ENCODE data around the gene UBE2QL1. TPM values are rescaled to one million over a fixed set of nuclear protein-coding genes. Genes with fewer than 3 reads are reported as not detected.

Gene UBE2QL1
- total RNA-seq, 2 experiments from 2014 or later, result not detected

DNA sequence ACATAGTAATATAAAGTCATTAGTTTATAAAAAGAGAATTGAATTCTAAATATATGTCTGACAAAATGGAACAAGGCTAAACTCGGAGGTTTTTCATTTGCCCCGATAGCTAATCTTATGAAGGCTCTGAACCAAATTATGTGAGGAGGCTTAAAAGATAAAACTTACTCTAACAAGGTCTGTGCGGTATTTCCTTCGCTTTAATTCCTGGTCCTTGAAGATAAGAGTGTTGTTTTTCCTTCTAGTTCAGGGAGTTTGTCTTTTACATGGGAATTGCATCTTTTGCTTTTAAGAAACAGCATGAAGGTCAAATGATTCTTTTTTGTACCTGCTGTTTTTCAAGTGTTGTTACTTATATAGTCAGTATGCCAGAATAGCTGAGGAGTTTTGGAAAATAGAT, 68.2 kb downstream of the UBE2QL1 start:
- BruUV-seq (replicated peaks), result no TSS peak

DNA sequence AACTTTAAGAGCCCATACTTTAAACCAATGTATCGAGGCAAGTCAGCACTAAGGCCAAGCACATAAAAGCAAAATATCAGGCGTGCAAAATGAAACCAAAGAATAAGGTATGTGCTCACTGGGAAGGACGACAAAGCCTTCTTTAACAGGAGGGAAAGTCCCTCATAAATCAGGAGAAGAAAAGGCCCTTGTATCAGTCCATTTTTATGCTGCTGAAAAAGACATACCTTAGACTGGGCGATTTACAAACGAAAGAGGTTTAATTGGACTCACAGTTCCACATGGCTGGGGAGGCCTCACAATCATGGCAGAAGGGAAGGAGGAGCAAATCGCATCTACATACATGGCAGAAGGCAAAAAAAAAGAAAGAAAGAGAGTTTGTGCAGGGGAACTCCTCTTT, 68.9 kb downstream of the UBE2QL1 start:
- H2AFZ ChIP-seq (ENCODE audit: low read length), result no peak overlapping the region
- POLR2A ChIA-PET, result interaction anchor here (0.7 kb wide), 1 partner anchor 78 kb away, joined by 3 read pairs; no protein-coding TSS in a partner anchor
- CTCF ChIA-PET (ENCODE audit: unreplicated experiment), result no interaction called here
- no peak for DNase-seq (ENCODE audit: low spot score)
- H3K36me3 ChIP-seq (ENCODE audit: insufficient read depth, low read length), result no peaks in the 10 kb centered on the region
- H3K79me2 ChIP-seq (ENCODE audit: insufficient read depth, low read depth, low read length), result no peaks in the 10 kb centered on the region
- intact Hi-C loops (cut with micrococcal nuclease; ENCODE audit: unreplicated experiment), result no loop called here
- H3K27ac ChIP-seq (ENCODE audit: low read depth, low read length, poor library complexity, severe bottlenecking), result no peak overlapping the region
- H3K4me1 ChIP-seq (ENCODE audit: insufficient read depth, low read length, poor library complexity, severe bottlenecking), result no peaks in the 10 kb centered on the region
- H3K4me3 ChIP-seq (ENCODE audit: low read depth, low read length, poor library complexity, severe bottlenecking), result no peak overlapping the region
- H4K20me1 ChIP-seq (ENCODE audit: insufficient read depth, low read length), result no peaks in the 10 kb centered on the region
- no peaks in the 10 kb centered on the region for H3K9me3 ChIP-seq (ENCODE audit: low read length)
- no peak overlapping the region for H3K4me2 ChIP-seq (ENCODE audit: low read length)
- no peaks in the 10 kb centered on the region for H3K9me2 ChIP-seq (ENCODE audit: insufficient read depth, low read length)
- no peak for TF ChIP-seq EZH2phosphoT487 (IDR thresholded peaks at IDR 0.05; ENCODE audit: borderline replicate concordance, low read depth, low read length)
- TF ChIP-seq, protein P1, sequence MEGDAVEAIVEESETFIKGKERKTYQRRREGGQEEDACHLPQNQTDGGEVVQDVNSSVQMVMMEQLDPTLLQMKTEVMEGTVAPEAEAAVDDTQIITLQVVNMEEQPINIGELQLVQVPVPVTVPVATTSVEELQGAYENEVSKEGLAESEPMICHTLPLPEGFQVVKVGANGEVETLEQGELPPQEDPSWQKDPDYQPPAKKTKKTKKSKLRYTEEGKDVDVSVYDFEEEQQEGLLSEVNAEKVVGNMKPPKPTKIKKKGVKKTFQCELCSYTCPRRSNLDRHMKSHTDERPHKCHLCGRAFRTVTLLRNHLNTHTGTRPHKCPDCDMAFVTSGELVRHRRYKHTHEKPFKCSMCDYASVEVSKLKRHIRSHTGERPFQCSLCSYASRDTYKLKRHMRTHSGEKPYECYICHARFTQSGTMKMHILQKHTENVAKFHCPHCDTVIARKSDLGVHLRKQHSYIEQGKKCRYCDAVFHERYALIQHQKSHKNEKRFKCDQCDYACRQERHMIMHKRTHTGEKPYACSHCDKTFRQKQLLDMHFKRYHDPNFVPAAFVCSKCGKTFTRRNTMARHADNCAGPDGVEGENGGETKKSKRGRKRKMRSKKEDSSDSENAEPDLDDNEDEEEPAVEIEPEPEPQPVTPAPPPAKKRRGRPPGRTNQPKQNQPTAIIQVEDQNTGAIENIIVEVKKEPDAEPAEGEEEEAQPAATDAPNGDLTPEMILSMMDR (conservative IDR thresholded peaks at IDR 0.05; ENCODE audit: low read length), result no peak
- no TSS peak for BruUV-seq (replicated peaks)

More for the DNA sequence above, 68.2 kb downstream of the UBE2QL1 start:
- Histone ChIP-seq H3K4me3 (ENCODE audit: low read depth, low read length, poor library complexity, severe bottlenecking) (no peak overlapping the region), H3K79me2 (ENCODE audit: insufficient read depth, low read depth, low read length) (no peaks in the 10 kb centered on the region), H3K4me2 (ENCODE audit: low read length) (no peak overlapping the region), H4K20me1 (ENCODE audit: insufficient read depth, low read length) (no peaks in the 10 kb centered on the region), H2AFZ (ENCODE audit: low read length) (no peak overlapping the region), H3K9me2 (ENCODE audit: insufficient read depth, low read length) (no peaks in the 10 kb centered on the region), H3K27ac (ENCODE audit: low read depth, low read length, poor library complexity, severe bottlenecking) (no peak overlapping the region), H3K36me3 (ENCODE audit: insufficient read depth, low read length) (no peaks in the 10 kb centered on the region), H3K9me3 (ENCODE audit: low read length) (no peaks in the 10 kb centered on the region), H3K4me1 (ENCODE audit: insufficient read depth, low read length, poor library complexity, severe bottlenecking) (no peaks in the 10 kb centered on the region)
- intact Hi-C loops (cut with micrococcal nuclease; ENCODE audit: unreplicated experiment), result no loop called here
- TF ChIP-seq, protein P1 (conservative IDR thresholded peaks at IDR 0.05; ENCODE audit: low read length), result no peak
- TF ChIP-seq EZH2phosphoT487 (IDR thresholded peaks at IDR 0.05; ENCODE audit: borderline replicate concordance, low read depth, low read length), result no peak
- POLR2A ChIA-PET, result interaction anchor here (0.7 kb wide), 1 partner anchor 78 kb away, joined by 3 read pairs; no protein-coding TSS in a partner anchor
- DNase-seq (ENCODE audit: low spot score), result no peak
- CTCF ChIA-PET (ENCODE audit: unreplicated experiment), result no interaction called here

DNA sequence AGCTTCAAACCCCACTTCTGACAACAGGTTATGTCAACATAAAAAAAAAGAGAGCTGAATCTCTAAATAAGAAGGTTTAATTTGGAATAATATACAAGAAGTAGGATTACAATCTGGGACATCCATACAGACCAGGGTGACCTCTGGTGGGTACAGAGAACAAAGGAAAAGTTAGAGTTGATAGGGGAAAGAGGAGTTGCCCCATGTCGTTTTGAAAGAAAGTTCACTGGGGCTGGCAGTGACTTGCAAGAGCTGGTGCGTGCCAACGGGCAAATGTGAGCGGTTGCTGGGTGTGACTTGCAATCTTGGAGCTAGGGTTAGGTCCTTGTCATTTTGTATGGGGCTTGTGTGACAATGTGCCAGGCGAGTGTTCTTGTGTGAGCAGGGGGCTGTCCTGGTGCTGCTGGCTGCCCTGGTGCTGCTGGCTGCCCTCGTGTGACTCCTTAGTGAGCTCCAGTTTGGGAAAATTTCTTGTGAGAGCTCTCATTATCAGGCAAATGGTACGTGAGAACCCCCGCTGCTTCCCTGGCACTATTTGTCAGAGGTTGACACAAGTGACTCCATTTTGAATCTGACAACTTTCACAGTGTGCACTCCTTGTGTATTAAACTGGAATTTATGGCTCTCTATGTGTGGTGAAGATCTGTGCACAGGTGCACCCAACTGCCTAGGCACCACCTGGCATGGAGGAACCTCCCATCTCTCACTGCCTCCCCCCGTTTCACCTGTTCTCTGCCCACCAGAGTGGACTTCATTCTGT, 69.8 kb downstream of the UBE2QL1 start:
- ChIA-PET POLR2A (interaction anchor here (0.5 to 0.7 kb wide), 2 partner anchors 16 to 1156 kb away, joined by 3 read pairs; no protein-coding TSS in a partner anchor), CTCF (ENCODE audit: unreplicated experiment) (no interaction called here)
- no peaks in the 10 kb centered on the region for H3K4me1 ChIP-seq (ENCODE audit: insufficient read depth, low read length, poor library complexity, severe bottlenecking)
- no peaks in the 10 kb centered on the region for H3K79me2 ChIP-seq (ENCODE audit: insufficient read depth, low read depth, low read length)
- BruUV-seq (replicated peaks), result no TSS peak
- DNase-seq (ENCODE audit: low spot score), result no peak
- no peak overlapping the region for H3K4me3 ChIP-seq (ENCODE audit: low read depth, low read length, poor library complexity, severe bottlenecking)
- no peak overlapping the region for H3K27ac ChIP-seq (ENCODE audit: low read depth, low read length, poor library complexity, severe bottlenecking)
- no peaks in the 10 kb centered on the region for H3K36me3 ChIP-seq (ENCODE audit: insufficient read depth, low read length)
- no peak for TF ChIP-seq EZH2phosphoT487 (IDR thresholded peaks at IDR 0.05; ENCODE audit: borderline replicate concordance, low read depth, low read length)
- TF ChIP-seq, protein P1 (conservative IDR thresholded peaks at IDR 0.05; ENCODE audit: low read length), result no peak
- no peaks in the 10 kb centered on the region for H3K9me3 ChIP-seq (ENCODE audit: low read length)
- H3K4me2 ChIP-seq (ENCODE audit: low read length), result no peak overlapping the region
- intact Hi-C loops (cut with micrococcal nuclease; ENCODE audit: unreplicated experiment), result no loop called here
- no peaks in the 10 kb centered on the region for H3K9me2 ChIP-seq (ENCODE audit: insufficient read depth, low read length)
- no peaks in the 10 kb centered on the region for H4K20me1 ChIP-seq (ENCODE audit: insufficient read depth, low read length)
- H2AFZ ChIP-seq (ENCODE audit: low read length), result no peak overlapping the region
